GM06990 (cell line): ENCODE results near the gene NAV2.

Source experiments
- DNase-seq: peaks from one replicate; pipeline ENCODE4 v3.0.0-alpha.2; 2011; ENCODE audit not compliant: insufficient read length; ENCODE audit errors: extremely low read depth
- H3K27me3 ChIP-seq: replicated peaks from 2 replicates; pipeline ENCODE4 v1.6.0; 2011; ENCODE audit warnings: low read length; ENCODE audit not compliant: control insufficient read depth, insufficient read depth
- H3K36me3 ChIP-seq: 2 replicates; pipeline ENCODE4 v1.5.1; 2011; ENCODE audit warnings: low read length; ENCODE audit not compliant: control insufficient read depth, insufficient read depth
- H3K4me3 ChIP-seq: replicated peaks from 2 replicates; pipeline ENCODE4 v1.5.1; 2011; ENCODE audit warnings: low read depth, mild to moderate bottlenecking, control low read depth, low read length
- CTCF ChIP-seq: IDR thresholded peaks from 2 replicates; pipeline ENCODE4 v1.5.1; 2011; ENCODE audit warnings: low read length, control low read depth, mild to moderate bottlenecking, inconsistent platforms; ENCODE audit not compliant: insufficient read depth, poor library complexity, severe bottlenecking

Gene NAV2

GRCh38 chr11:20000022-20000350, 287.3 kb downstream of the NAV2 start:
- Histone ChIP-seq H3K36me3 (no peaks in the 10 kb centered on the region), H3K4me3 (no peak overlapping the region), H3K27me3 (no peaks in the 10 kb centered on the region; the same call in 1 of the 2 replicates)
- TF ChIP-seq CTCF = no peak
- DNase-seq = no peak

- Histone ChIP-seq H3K36me3 (no peaks in the 10 kb centered on the region), H3K4me3 (no peak overlapping the region), H3K27me3 (no peaks in the 10 kb centered on the region; the same call in 1 of the 2 replicates)
- DNase-seq = no peak
- no peak for TF ChIP-seq CTCF
Observed at GRCh38 chr11:20000351-20001134, 287.9 kb downstream of the NAV2 start.

- DNase-seq = no peak
- no peak for TF ChIP-seq CTCF
- H3K4me3 ChIP-seq = no peak overlapping the region
- H3K36me3 ChIP-seq = no peaks in the 10 kb centered on the region
- H3K27me3 ChIP-seq = no peaks in the 10 kb centered on the region; the same call in 1 of the 2 replicates
Observed at GRCh38 chr11:20002312-20003216, 289.9 kb downstream of the NAV2 start.

GRCh38 chr11:20003351-20003750, 290.7 kb downstream of the NAV2 start:
- Histone ChIP-seq H3K27me3 (no peaks in the 10 kb centered on the region; the same call in 1 of the 2 replicates), H3K4me3 (no peak overlapping the region), H3K36me3 (no peaks in the 10 kb centered on the region)
- TF ChIP-seq CTCF = no peak
- no peak for DNase-seq

- H3K27me3 ChIP-seq = no peaks in the 10 kb centered on the region; the same call in 1 of the 2 replicates
- TF ChIP-seq CTCF = no peak
- no peak overlapping the region for H3K4me3 ChIP-seq
- H3K36me3 ChIP-seq = no peaks in the 10 kb centered on the region
- DNase-seq = no peak
Observed at GRCh38 chr11:20004866-20005265, 292.2 kb downstream of the NAV2 start.
